Right cardiac atrium (tissue), 5 donors: ENCODE results near the gene CDC45. TPM values are rescaled to one million over a fixed set of nuclear protein-coding genes. Genes with fewer than 3 reads are reported as not detected.
"Not testable (repeated sequence)": the region's sequence is repeated elsewhere in the genome, so short reads cannot be mapped to it uniquely, and the experiment has no call there.

ENCODE experiments used
- ATAC-seq, 2 donors: fragments of 200-7000 bp; cut with Tn5 transposase; one replicate each; pipeline versions ENCODE4 v1.8.0 to v1.9.1; 2020; ENCODE audit warnings: moderate library complexity in 2 of 2, mild to moderate bottlenecking in 1 of 2
- DNase-seq, 3 donors: peaks; one replicate each; pipeline ENCODE4 v3.0.0-alpha.2; 2020
- H3K27ac ChIP-seq: one replicate; pipeline ENCODE4 v1.5.1; 2013; ENCODE audit warnings: mild to moderate bottlenecking, low read length, control low read depth, moderate library complexity
- H3K27me3 ChIP-seq: one replicate; pipeline ENCODE4 v1.6.1; 2013; ENCODE audit not compliant: control insufficient read depth, insufficient read depth
- H3K4me1 ChIP-seq: one replicate; pipeline ENCODE4 v1.6.1; 2013; ENCODE audit warnings: low read length; ENCODE audit not compliant: control insufficient read depth, insufficient read depth
- H3K4me3 ChIP-seq: one replicate; pipeline ENCODE4 v1.5.1; 2013; ENCODE audit warnings: low read length, control low read depth
- H3K9me3 ChIP-seq: one replicate; pipeline ENCODE4 v1.6.1; 2013; ENCODE audit warnings: low read length; ENCODE audit not compliant: control insufficient read depth
- WGBS: extraction: QIAGEN DNeasy Blood & Tissue Kit; methylation state at CpG from one replicate; pipeline ENCODE4 v1.1.7; 2013; 5-methylcytosine and 5-hydroxymethylcytosine counted together
- intact Hi-C, 4 donors: fragments of 100-400 bp; cut with DNase I; formaldehyde crosslinking; loops; one replicate each; pipeline versions ENCODE4 v1.11.0 to v1.14.0; 2022 to 2023
- polyA plus RNA-seq: library from polyadenylated mRNA; stranded (reverse); fragments of 200-250 nt; gene quantifications from one replicate; pipeline ENCODE4 v1.2.3, GENCODE V29; 2013
- total RNA-seq, 4 donors: library from RNA; stranded (reverse); fragmentation: NEBNext Ultra II Directional; extraction: Animal tissue kit (Norgen Biotek cat#: 25700); gene quantifications; one replicate each; pipeline ENCODE4 v1.2.1, GENCODE V29; 2021
- donor health status: healthy with polysubstance abuse.
- donor health status: DM: no; HTN: yes; CAD: no.
- donor health status: DM: no; HTN: no; CAD: no.
- donor health status: DM: no; HTN: yes; CAD: no; lungs with severe emphysema.
- donor health status: DM: yes; HTN: yes; CAD: no.

CDC45 gene
- total and polyA plus RNA-seq, 5 donors, result 0.16 to 0.85 (median 0.80) TPM; not detected in 2

- no peak overlapping the region for H3K4me3 ChIP-seq
- H3K27me3 ChIP-seq, result no peaks in the 10 kb centered on the region
- H3K27ac ChIP-seq, result no peak overlapping the region
- DNase-seq (no peak), ATAC-seq (peak; percentile 72 to 84)
- intact Hi-C loops, result no loop called here
- WGBS, result 77% methylated on average over 16 of the region's 16 CpGs
- H3K4me1 ChIP-seq, result no peaks in the 10 kb centered on the region
- H3K9me3 ChIP-seq, result no peaks in the 10 kb centered on the region
Observed at GRCh38 chr22:19543970-19544708, 64.4 kb downstream of the CDC45 start.

- DNase-seq, result no peak
- Histone ChIP-seq H3K4me1 (no peaks in the 10 kb centered on the region), H3K9me3 (no peaks in the 10 kb centered on the region), H3K27me3 (no peaks in the 10 kb centered on the region), H3K27ac (no peak overlapping the region), H3K4me3 (no peak overlapping the region)
- 82% methylated on average over 5 of the region's 5 CpGs for WGBS
- ATAC-seq, result no peak
- intact Hi-C loops, result no loop called here
Observed at GRCh38 chr22:19545935-19546207, 66.2 kb downstream of the CDC45 start.

GRCh38 chr22:19546680-19547079 is 67.0 kb downstream of the CDC45 start:
- Histone ChIP-seq H3K4me3 (no peak overlapping the region), H3K9me3 (no peaks in the 10 kb centered on the region), H3K27ac (no peak overlapping the region), H3K27me3 (no peaks in the 10 kb centered on the region), H3K4me1 (no peaks in the 10 kb centered on the region)
- WGBS, result 72% methylated on average over 6 of the region's 6 CpGs
- DNase-seq, result no peak
- no peak for ATAC-seq
- intact Hi-C loops, result no loop called here

DNA sequence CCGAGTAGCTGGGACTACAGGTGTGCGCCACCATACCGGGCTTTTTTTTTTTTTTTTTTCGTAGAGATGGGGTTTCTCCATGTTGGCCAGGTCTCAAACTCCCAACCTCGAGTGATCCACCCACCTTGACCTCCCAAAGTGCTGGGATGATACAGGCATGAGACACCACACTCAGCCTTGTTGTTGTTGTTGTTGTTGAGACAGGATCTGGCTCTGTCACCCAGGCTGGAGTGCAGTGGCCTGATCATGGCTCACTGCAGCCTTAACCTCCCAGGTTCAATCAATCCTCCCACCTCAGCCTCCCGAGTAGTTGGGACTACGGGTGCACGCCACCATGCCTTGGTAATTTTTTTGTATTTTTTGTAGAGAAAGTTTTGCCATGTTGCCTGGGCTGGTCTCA is 67.9 kb downstream of the CDC45 start:
- WGBS, result 92% methylated on average over 8 of the region's 8 CpGs
- DNase-seq, result no peak
- Histone ChIP-seq H3K4me1 (no peaks in the 10 kb centered on the region), H3K9me3 (no peaks in the 10 kb centered on the region), H3K4me3 (no peak overlapping the region), H3K27ac (no peak overlapping the region), H3K27me3 (no peaks in the 10 kb centered on the region)
- intact Hi-C loops, result no loop called here
- no peak for ATAC-seq

DNA sequence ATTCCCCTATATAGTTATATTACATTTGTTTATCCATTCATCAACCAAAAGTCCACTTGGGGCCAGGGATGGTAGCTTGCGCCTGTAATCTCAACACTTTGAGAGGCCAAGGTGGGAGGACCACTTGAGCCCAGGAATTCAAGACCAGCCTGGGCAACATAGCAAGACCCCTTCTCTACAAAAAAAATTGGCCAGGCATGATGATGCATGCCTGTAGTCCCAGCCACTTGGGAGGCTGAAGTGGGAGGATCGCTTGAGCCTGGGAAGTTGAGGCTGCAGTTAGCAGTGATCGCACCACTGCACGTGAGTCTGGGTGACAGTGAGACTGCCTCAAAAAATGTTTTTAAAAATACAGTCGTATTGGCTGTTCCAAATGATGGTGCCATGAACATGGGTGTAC is 68.7 kb downstream of the CDC45 start:
- ATAC-seq, H3K4me3 ChIP-seq, H3K9me3 ChIP-seq, H3K4me1 ChIP-seq, intact Hi-C loops, H3K27ac ChIP-seq, DNase-seq, H3K27me3 ChIP-seq: not testable (repeated sequence)
- WGBS, result 92% methylated on average over 5 of the region's 5 CpGs

DNA sequence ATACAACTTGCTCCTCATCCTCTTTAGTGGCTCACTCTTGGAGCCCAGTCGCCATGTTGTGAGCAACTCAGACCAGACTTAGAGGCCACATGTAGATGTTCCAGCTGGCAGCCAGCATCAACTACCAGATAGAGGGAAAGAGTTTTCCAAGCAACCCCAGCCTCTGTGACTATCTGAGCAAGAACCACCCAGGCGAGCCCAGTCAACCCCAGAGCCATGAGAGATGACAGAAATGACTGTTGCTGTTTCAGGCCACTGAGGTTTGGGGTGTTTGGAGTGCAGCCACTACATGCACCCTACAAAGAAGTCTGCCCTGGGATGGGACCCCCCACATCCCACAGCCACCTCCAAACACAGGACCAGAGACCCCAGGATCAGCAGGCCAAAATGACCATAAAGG is 69.2 kb downstream of the CDC45 start:
- 89% methylated on average over 2 of the region's 2 CpGs for WGBS
- no peaks in the 10 kb centered on the region for H3K4me1 ChIP-seq
- no peak for DNase-seq
- H3K27ac ChIP-seq, result no peak overlapping the region
- H3K27me3 ChIP-seq, result no peaks in the 10 kb centered on the region
- no peak overlapping the region for H3K4me3 ChIP-seq
- no peak for ATAC-seq
- intact Hi-C loops, result no loop called here
- H3K9me3 ChIP-seq, result no peaks in the 10 kb centered on the region

DNA sequence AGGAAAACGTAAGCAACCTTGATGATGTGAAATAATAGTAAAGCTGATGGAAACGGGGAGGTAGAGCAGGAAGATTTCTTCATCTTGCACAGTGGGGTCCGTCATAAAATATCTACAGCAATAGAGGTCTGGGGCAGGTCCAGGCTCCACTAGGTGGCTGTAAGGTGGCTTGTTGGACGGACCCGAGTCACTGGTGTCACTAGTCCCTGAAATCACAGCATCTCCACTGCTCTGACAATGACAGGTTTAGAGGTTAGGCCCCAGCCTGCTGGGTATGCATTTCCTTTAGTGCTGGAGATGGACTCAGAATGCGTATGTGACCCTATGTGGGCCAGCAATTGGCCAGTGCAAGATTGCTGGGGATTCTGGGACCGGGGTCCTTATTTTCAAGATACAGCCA is 69.7 kb downstream of the CDC45 start:
- intact Hi-C loops, result no loop called here
- DNase-seq (no peak), ATAC-seq (no peak)
- Histone ChIP-seq H3K4me3 (no peak overlapping the region), H3K9me3 (no peaks in the 10 kb centered on the region), H3K4me1 (no peaks in the 10 kb centered on the region), H3K27me3 (no peaks in the 10 kb centered on the region), H3K27ac (no peak overlapping the region)
- WGBS, result 82% methylated on average over 7 of the region's 7 CpGs

GRCh38 chr22:19550382-19550781 is 70.7 kb downstream of the CDC45 start:
- Histone ChIP-seq H3K4me3 (no peak overlapping the region), H3K9me3 (no peaks in the 10 kb centered on the region), H3K27ac (no peak overlapping the region), H3K4me1 (no peaks in the 10 kb centered on the region), H3K27me3 (no peaks in the 10 kb centered on the region)
- no peak for DNase-seq
- no peak for ATAC-seq
- 84% methylated on average over 7 of the region's 7 CpGs for WGBS
- intact Hi-C loops, result loop anchor here in 1 of 4 donors (10.0 kb wide), 1 partner anchor 74 kb away; no protein-coding TSS in a partner anchor

- H3K4me3 ChIP-seq, result no peak overlapping the region
- no peak overlapping the region for H3K27ac ChIP-seq
- ATAC-seq (no peak), DNase-seq (no peak)
- intact Hi-C loops, result loop anchor here in 1 of 4 donors (10.0 kb wide), 1 partner anchor 72 kb away; no protein-coding TSS in a partner anchor
- no peaks in the 10 kb centered on the region for H3K9me3 ChIP-seq
- no peaks in the 10 kb centered on the region for H3K27me3 ChIP-seq
- WGBS, result 86% methylated on average over 2 of the region's 2 CpGs
- H3K4me1 ChIP-seq, result no peaks in the 10 kb centered on the region
Observed at GRCh38 chr22:19553201-19553600, 73.5 kb downstream of the CDC45 start.

DNA sequence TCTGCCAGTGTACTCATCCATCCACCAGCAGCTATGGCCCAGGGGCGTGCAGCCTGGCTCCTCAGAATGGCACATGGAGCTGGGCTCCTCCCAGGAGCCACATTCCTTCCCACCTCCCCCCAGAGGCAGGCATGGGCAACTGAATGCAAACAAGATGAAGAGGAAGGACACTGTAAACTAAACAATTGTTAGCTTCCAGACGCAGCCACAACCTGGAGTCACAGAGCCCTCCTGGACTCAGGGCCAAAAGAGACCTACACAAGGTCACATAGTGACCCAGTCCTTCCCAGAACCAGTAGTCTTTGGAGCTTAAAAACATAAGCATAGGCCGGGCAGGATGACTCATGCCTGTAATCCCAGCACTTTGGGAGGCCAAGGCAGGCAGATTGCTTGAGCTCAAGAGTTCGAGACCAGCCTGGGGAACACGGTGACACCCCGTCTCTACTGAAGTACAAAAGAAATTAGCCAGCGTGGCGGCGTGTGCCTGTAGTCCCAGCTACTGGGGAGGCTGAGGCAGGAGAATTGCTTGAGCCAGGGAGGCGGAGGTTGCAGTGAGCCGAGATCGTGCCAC is 75.2 kb downstream of the CDC45 start:
- no peaks in the 10 kb centered on the region for H3K4me1 ChIP-seq
- ATAC-seq (no peak), DNase-seq (no peak)
- intact Hi-C loops, result loop anchor here in 1 of 4 donors (10.0 kb wide), 1 partner anchor 70 kb away; no protein-coding TSS in a partner anchor
- 82% methylated on average over 12 of the region's 12 CpGs for WGBS
- H3K9me3 ChIP-seq, result no peaks in the 10 kb centered on the region
- no peak overlapping the region for H3K4me3 ChIP-seq
- H3K27me3 ChIP-seq, result no peaks in the 10 kb centered on the region
- H3K27ac ChIP-seq, result no peak overlapping the region

GRCh38 chr22:19555651-19556050 is 75.9 kb downstream of the CDC45 start:
- H3K27ac ChIP-seq, result no peak overlapping the region
- ATAC-seq (no peak), DNase-seq (no peak)
- no peak overlapping the region for H3K4me3 ChIP-seq
- WGBS, result 84% methylated on average over 6 of the region's 6 CpGs
- intact Hi-C loops, result loop anchor here in 1 of 4 donors (10.0 kb wide), 1 partner anchor 69 kb away; no protein-coding TSS in a partner anchor
- H3K27me3 ChIP-seq, result no peaks in the 10 kb centered on the region
- H3K4me1 ChIP-seq, result no peaks in the 10 kb centered on the region
- no peaks in the 10 kb centered on the region for H3K9me3 ChIP-seq
